ENCODE results near the gene SHISA5.

DNA sequence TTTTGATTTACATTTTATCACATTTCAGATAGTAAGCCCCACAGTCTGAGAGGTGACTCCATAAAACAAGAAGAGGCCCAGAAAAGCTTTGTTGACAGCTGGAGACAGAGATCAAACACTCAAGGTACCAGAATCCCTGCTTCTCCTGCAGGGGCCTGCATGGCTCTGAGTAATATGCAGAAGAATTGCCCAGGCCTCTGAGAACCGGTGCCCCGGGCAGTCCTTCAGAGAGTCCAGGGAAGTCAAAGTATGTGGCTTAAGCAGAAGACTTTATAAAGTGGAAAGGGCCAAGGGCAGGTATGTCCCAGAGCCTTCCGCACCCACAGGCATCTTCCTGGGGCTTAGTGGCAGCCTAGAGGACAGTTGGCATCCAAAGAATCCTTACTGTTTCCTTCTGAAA is 44.6 kb downstream of the SHISA5 start:
- no peak for TF ChIP-seq RCOR1 (IDR thresholded peaks at IDR 0.05; ENCODE audit: low read depth, low read length)
- TF ChIP-seq POLR2A (IDR thresholded peaks at IDR 0.05; ENCODE audit: low read length), result no peak
- TF ChIP-seq EP300 (IDR thresholded peaks at IDR 0.05), result no peak
- no peak for TF ChIP-seq CHD2 (IDR thresholded peaks at IDR 0.05; ENCODE audit: low read length, partially characterized antibody)
- TF ChIP-seq, protein P1, sequence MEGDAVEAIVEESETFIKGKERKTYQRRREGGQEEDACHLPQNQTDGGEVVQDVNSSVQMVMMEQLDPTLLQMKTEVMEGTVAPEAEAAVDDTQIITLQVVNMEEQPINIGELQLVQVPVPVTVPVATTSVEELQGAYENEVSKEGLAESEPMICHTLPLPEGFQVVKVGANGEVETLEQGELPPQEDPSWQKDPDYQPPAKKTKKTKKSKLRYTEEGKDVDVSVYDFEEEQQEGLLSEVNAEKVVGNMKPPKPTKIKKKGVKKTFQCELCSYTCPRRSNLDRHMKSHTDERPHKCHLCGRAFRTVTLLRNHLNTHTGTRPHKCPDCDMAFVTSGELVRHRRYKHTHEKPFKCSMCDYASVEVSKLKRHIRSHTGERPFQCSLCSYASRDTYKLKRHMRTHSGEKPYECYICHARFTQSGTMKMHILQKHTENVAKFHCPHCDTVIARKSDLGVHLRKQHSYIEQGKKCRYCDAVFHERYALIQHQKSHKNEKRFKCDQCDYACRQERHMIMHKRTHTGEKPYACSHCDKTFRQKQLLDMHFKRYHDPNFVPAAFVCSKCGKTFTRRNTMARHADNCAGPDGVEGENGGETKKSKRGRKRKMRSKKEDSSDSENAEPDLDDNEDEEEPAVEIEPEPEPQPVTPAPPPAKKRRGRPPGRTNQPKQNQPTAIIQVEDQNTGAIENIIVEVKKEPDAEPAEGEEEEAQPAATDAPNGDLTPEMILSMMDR (IDR thresholded peaks at IDR 0.05), result no peak
- TF ChIP-seq MYC (IDR thresholded peaks at IDR 0.05; ENCODE audit: borderline replicate concordance, low read length), result no peak
- TF ChIP-seq REST (IDR thresholded peaks at IDR 0.05), result no peak

All from A549 (cell line).